Stimulated activated CD8-positive, alpha-beta memory T cell treated with anti-CD3 and anti-CD28 coated beads, Interleukin-2, amount 100 ng/mL, for 48 hours (primary cell): ENCODE data around the gene GNAS.
A peak's percentile ranks its signal among the peaks of the same experiment; 100 is the strongest.

ENCODE experiments used
- DNase-seq, 2 donors: peaks; one replicate each; pipeline ENCODE4 v3.0.0-alpha.2; 2020; ENCODE audit warnings: low read depth in 2 of 2

GNAS gene

DNA sequence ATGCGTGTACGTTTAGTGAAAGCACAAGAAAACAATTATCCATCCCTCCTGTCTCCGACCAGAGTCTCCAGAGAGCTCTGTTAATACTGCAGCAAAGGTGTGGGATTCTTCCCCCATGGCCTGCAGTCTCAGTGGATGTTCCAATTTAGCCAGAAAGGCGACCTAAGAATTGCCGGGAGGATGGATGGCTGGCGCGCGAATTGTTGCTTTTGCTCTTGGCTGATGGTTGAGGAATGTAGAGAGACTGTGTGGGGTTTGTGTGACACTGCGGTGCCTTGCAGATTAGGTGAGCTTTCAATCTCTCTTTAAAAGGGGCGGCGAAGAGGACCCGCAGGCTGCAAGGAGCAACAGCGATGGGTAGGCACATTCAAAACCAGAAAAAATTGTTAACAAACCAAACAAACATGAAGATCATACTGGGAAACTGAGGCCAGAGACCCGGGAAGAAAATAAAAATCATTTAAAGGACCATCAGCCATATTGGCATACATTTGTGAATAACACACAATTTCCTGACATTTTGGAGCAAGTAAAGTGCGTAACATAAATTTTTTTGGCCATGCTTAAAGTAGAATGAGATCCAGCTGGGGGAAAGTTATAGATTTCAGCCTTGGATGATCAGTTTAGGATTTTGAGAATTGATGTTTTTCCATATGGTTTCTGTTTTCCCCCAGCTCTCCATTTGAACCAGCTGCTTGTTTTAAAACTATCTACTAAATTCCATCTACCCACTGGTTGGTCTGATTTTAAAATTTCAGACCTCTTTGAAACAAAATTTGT is 46.3 kb downstream of the GNAS start:
- no peak for DNase-seq

DNA sequence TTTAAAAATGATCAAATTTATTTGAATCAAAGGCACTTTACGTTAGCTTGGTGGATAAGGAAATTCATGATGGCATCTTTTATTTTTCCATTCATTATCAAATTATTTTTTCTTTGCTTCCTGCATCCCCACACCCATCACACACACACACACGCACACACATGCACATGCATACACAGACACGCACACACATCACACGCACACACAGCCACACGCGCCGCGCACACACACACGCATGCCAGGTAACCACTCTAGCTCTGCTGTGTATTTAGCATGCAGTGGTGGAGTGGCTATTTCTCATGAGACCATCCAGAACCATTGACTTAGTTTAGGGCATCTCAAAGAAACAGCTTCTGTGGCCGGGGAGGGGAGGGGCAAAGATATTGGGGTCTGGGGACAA is 47.0 kb downstream of the GNAS start:
- no peak for DNase-seq

DNA sequence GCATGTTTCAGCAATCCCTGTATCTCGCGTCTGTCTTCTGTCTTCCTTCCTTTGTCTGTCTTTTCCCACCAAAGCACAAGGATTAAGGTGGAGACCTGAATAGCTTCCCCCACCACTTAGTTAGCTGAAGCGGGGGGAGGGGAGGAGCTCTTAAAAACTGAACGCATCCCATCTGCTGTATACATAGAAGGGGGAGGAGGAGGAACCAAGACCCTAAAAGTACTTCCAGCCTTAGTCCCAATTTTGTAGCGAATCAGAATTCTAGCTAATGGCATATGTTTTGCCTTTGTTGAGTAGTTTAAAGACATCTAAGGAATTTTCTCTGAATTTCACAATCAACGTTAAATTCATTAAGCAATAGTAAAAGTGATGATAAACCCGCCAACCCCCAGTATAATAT is 47.9 kb downstream of the GNAS start:
- DNase-seq, result no peak

DNA sequence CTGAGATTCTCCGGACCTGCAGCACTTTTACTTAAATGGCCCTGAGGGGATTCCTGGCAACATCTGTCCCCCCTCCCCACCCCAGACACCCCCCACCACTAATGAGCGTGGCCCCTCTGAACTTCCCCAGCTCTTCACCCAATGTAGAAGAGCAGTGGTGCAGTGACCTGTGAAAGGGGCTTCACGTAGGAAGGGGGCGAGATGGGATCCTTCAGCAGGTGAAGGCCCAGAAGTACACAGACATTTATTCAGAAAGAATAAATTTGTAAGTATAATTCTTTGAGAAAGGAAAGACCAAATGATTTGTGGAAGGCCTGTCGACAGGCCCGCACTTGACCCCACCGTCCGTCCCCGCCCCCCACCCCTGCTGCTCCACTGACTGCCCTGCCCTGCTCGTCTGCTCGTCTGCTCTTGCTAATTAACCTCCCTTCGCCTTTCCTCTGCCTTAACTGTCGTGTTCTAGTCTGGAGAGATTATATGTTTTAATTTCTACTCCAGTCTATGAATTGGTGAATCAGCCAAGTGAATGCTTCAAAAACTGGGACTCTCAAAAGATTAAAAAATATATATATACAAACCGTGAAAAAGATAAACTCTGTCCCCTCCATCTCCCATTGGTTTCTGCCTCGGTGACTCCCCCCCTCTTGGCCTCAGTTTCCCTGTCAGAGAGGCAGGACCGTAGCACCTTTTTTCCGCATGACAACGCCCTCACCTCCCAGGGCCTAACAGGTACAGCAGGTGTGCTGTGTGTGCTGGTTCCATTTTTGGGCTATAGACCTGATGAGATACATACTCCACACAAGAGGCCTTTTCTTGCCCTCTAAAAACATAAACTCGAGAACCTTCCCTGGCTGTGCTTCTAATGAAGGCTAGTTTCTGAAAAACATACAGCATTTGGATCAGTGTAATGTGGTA is 49.2 kb downstream of the GNAS start:
- DNase-seq, result no peak

DNA sequence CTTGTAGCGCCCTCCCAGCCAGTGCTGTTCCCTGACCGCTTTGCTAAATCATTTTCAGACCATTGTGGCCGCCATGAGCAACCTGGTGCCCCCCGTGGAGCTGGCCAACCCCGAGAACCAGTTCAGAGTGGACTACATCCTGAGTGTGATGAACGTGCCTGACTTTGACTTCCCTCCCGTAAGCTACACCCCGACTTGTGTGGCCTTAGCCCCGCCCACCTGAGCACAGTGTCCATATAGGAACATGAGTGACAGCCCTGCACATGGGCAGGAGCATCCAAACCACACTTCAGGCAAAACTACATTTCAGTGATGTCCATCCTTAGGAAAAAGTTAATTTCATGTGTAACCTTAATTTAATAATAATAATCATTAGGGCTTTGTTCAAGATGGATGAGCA is 51.1 kb downstream of the GNAS start:
- no peak for DNase-seq

DNA sequence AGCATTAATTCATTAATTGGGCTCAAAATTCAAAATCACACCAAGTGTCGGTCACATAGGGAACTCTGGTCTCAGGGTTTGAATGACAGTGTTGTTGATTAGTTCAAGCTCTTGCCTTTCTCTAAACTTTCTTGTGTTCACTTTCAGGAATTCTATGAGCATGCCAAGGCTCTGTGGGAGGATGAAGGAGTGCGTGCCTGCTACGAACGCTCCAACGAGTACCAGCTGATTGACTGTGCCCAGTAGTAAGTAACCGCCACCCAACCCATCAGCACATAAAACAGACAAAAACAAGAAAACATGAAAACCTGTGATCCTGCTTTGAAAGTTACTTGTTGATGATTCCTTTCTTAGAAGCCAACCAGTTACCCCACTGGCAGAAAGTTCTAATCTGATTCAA is 52.7 kb downstream of the GNAS start:
- DNase-seq, result no peak

DNA sequence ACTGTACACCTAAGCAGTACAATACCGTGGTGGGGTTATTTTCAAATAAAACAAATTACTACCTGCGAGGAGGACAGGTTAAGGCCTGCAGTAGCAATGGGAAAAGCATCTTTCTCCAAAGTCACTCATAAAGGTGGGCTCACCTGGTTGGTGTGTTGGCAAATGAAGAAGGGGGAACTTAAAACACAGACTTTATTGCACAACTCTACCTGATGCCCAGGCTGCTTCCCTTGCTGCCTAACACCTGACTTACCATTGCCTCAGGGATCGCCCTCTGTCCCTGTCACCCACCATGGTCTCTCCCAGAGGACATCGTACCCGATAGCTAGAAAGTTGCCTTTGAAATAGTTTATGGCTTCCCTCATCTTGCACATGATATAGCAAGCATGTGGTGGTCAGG is 53.6 kb downstream of the GNAS start:
- no peak for DNase-seq

DNA sequence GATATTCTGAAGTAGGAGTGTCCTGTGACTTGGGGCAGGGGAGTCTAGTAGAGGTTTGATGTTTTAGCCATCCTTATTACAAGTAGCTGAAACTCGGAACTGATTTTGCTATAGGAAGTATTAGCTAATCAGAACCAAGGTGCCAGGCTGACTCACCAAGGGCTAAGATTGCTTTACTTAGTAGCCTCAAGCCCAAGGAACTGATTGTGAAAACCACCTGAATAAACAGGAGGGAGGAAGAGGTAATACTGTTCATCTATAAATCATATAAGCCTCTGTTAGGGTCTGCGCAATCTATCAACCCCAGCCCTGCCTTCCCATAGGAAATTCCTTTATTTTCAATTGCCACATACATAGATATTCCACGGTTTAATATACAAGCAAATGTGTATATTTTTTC is 54.4 kb downstream of the GNAS start:
- no peak for DNase-seq

DNA sequence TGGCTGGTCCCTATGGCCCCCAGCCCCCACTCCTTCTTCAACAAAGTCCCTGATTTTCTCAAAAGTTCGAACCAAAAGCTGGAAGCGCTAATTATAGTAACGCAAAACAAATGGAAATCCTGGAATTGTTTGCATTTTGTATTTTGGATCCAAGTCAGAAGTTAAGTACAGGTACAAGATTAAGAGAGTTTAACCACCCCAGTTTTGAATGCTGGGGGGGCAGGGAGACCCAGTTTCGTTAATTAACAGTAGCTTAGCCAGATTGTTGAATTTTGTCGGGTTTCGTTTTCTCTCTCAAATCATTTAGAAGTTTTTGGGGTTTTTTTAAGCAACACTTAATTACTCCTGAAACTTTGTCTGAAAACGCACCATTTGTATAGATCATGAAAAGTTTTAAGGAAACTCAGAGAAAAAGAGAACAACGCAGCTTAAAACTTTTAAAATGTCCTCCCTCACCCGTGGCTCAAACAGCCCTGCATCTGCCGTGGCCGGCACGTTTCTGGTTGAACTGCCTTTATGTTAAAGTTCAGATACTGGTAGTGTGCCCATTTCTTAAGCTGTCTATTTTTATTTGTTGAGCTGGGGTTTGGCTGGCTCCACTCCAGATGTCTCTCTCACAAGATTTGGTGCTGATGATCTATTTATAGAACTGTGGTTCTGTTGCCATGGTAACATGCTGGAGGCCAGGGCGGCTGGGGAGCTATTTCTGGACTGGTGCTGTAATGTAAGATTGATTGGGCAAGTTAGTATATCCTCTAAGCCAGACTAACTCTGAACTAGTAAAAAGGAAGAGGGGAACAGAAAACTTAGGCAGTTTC is 55.0 kb downstream of the GNAS start:
- peak in 1 of 2 donors; percentile 14 for DNase-seq

DNA sequence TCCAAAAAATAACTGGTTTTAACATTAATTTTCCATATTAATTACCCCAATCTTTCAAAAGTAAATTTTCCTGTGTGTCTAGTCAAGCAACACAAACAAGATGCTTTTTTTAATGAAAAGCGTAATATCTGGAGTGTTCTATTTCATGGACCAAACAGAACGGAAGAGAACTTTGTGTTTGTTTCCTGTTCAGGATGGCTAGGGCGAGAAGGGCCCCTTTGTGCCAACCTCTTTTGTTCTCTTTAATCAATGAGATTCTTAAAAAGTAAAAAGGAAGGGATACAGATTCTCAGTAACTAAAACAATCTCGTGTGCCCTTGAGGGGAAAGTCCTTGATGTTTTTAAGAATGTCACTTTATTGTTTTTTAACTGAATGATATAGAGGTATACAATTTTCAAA is 55.7 kb downstream of the GNAS start:
- DNase-seq, result no peak

DNA sequence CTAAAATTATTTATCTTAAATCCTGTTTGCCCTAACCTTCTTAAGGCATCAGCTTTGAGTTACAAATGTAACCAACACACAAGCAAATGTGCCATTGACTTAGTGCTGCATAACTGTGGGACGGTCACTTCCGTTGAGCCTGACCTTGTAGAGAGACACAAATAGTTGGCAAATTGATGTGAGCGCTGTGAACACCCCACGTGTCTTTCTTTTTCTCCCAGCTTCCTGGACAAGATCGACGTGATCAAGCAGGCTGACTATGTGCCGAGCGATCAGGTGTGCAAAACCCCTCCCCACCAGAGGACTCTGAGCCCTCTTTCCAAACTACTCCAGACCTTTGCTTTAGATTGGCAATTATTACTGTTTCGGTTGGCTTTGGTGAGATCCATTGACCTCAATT is 56.4 kb downstream of the GNAS start:
- DNase-seq, result no peak

DNA sequence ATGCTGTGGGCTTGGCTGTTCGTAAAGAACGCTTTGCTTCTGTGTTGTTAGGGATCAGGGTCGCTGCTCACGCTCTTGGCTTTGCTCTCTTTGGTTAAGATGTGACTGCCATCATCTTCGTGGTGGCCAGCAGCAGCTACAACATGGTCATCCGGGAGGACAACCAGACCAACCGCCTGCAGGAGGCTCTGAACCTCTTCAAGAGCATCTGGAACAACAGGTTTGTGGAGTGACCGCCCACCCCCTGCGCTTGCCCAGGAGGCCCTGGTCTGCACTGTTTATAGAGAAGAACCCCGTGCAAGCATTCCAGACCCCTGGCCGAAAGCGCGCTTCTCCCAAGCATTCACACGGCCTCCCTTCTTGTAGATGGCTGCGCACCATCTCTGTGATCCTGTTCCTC is 57.1 kb downstream of the GNAS start:
- no peak for DNase-seq

DNA sequence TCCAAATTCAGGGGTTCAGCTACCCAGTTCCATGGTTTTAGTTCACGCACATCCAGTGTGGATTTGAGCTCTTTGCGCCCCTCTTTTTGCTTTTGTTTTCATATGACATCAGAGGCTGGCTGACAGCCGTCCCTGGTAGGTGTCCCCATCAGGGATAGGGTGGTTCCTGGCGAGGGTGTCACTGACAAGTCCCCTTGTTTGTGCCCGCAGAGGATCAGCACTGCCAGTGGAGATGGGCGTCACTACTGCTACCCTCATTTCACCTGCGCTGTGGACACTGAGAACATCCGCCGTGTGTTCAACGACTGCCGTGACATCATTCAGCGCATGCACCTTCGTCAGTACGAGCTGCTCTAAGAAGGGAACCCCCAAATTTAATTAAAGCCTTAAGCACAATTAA is 58.0 kb downstream of the GNAS start:
- DNase-seq, result no peak

DNA sequence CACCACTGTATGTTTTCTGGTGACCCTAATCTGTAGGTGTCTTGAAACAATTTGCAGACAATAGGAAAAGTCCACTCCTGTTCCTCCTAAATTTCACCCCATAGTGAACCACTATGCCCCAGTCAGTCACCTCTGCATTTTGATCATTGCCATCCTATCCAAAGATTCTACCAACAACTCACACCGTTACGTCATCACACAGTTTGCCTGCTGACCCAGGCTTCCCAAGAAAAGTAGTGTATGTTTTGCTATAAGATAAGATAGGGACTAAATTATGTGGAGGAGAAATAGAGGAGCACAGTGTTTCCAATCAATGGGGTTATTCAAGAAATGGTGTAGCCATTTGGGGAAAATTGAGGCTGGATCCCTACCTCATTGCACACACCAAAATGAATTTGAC is 58.8 kb downstream of the GNAS start:
- DNase-seq, result no peak

DNA sequence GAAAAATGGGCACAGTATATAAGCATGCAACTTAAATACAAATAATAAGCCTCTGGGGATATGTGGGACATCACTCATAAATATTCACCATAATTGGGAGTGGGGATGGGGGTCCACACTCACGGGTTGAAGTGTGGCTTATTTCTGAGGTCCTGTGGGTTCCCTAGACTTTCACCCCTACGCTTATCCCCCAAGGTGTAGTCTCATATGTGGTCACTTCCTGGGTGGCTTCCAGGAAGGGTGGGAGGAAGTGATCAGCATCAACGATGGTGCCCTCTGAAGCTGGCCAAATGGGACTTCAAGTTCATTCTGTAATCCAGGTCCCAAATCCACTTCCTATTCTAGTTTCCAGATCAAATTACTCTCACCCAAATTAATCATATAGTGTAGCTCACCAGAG is 59.5 kb downstream of the GNAS start:
- no peak for DNase-seq

DNA sequence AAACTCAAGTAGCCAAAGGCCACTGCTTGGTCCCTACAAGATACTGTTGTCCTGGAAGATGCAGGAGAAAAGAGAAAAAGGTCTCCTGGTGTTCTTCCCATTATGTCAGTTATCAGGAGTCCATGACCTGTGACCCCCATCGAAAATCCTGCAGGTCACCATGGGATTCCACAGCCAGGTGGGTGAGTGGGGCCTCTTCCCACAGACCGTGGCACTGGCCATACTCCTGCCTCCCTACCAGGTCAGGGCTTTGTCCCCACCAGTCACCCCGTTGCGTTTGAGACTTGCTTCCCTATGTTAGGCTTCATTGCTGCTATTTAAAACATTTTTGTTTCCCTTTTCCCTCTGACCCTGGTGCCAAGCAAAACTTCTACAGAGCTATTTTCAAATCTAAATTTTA is 60.6 kb downstream of the GNAS start:
- no peak for DNase-seq

DNA sequence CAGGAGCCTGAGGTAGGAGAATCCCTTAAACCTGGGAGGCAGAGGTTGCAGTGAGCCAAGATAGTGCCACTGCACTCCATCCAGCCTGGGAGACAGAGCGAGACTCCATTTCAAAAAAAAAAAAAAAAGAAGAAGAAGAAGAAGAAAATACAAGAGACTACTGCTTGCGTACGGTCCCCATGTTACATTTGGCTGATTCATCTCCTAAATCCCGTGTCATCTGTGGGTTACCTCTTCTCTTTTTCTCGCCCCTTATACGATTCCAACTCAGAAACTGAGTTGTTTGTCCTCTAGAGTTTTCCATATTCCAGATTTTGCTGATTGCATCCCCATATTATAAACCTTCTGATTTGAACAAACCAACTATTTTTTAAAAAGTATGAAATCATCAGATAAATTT is 66.1 kb downstream of the GNAS start:
- DNase-seq, result no peak

DNA sequence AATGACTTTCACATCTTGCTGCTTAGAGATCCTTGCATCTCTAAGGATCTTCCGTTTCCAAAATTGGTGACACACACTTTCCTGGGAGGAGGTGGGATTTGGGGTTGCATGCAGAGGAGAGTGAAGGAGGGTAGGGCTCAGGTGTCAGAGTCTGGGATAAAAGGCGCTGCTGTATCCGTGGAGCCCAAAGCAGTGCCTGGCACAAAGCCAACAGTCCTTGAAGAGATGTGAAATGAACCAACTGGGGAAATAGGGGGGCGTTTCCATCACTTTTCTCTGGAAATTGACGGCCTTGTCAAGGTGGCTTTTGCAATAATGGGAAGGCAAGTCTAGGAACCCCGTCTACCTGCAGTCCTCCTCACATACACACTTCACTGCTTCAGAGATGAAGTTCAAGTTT is 69.0 kb downstream of the GNAS start:
- DNase-seq, result no peak

DNA sequence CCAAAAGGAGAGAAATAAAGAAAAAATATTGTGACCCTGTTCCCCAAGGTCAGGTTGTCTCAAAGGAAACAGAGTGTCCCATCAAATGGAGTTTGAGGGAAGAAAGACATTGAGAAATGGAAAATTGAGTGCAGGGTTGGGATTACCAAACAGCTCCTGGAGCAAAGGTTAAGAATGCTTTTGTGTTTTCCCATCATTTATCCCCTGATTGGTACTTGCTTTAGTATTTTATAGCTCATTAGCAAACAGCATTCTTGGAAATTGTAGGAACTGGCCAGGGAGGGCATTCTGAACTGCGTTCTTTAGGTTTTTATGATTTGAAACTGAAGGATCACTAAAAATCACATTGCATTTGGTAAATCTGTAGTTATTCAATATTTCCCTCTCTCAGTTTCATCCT is 69.5 kb downstream of the GNAS start:
- DNase-seq, result no peak

DNA sequence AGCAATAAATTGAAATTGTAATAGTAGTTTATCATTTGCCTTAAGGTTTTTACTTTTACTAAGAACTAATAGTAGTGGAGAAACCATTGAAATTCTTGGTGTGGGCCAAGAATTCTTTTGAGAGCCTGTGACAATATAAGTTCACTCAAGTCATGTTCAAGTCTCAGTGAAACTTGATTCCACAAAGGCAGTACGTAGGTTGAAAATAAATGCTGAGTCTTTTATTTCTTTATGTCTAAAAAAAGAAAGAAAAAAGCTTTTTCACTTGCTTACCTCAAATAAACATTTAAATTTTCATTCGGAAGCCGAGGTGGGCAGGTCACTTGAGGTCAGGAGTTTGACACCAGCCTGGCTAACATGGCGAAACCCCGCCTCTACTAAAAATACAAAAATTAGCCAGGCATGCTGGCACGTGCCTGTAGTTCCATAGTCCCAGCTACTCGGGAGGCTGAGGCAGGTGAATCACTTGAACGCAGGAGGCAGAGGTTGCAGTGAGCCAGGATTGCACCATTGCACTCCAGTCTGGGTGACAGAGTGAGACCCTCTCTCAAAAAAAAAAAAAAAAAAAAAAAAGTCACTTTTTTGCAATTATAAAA is 70.7 kb downstream of the GNAS start:
- DNase-seq, result no peak

DNA sequence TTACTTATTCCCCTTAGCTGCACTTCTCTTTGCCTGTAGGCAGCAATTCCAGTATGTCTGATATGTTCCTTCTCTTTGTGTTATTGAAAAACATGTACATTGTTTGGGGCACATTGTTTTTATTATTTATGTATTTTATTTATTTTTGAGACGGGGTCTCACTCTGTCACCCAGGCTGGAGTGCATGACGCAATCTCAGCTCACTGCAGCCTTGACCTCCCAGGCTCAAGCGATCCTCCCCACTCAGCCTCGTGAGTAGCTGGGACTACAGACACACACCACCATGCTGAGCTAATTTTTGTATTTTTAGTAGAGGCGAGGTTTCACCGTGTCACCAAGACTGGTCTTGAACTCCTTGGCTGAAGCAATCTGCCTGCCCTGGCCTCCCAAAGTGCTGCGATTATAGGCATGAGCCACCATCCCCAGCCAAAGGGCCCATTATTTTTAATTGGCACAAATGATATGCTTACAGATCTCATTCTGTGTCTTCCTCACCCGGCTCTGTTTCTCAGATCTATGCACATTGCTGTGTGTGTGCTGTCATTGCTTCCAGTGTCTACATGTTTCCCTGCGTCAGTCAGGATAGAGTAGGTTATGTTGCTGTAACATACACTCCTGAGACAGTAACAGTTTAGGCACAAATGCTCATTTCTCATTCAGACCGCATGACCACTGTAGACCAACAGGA is 74.4 kb downstream of the GNAS start:
- no peak for DNase-seq
